Measurements from ENCODE around the gene VASH2.

The VASH2 gene

DNA sequence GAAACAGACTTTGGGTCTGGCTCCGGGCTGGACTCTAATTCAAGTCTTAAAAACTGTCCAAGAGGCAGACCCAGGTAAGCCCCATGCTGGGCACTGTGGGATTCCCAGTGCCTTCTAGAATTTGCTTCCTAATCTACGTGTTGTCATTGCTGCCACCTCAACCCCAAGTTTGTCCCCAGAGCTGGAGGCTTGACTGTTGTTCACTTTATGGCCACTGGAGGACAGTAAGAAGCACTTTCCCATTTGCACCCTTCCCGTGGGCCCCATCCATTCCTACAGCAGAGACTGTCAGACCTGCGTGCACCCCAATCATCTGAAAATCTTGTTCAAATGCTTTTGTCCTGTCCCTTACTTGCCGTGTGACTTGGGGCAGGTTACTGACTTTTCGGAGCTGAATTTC is 29.4 kb upstream of the VASH2 start:
- TF ChIP-seq, protein P1, sequence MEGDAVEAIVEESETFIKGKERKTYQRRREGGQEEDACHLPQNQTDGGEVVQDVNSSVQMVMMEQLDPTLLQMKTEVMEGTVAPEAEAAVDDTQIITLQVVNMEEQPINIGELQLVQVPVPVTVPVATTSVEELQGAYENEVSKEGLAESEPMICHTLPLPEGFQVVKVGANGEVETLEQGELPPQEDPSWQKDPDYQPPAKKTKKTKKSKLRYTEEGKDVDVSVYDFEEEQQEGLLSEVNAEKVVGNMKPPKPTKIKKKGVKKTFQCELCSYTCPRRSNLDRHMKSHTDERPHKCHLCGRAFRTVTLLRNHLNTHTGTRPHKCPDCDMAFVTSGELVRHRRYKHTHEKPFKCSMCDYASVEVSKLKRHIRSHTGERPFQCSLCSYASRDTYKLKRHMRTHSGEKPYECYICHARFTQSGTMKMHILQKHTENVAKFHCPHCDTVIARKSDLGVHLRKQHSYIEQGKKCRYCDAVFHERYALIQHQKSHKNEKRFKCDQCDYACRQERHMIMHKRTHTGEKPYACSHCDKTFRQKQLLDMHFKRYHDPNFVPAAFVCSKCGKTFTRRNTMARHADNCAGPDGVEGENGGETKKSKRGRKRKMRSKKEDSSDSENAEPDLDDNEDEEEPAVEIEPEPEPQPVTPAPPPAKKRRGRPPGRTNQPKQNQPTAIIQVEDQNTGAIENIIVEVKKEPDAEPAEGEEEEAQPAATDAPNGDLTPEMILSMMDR (IDR thresholded peaks at IDR 0.05; ENCODE audit: borderline replicate concordance, insufficient read depth, low read depth, low read length) = peak; percentile 65
- no peak overlapping the region for H3K4me3 ChIP-seq (ENCODE audit: low read depth, low read length)

DNA sequence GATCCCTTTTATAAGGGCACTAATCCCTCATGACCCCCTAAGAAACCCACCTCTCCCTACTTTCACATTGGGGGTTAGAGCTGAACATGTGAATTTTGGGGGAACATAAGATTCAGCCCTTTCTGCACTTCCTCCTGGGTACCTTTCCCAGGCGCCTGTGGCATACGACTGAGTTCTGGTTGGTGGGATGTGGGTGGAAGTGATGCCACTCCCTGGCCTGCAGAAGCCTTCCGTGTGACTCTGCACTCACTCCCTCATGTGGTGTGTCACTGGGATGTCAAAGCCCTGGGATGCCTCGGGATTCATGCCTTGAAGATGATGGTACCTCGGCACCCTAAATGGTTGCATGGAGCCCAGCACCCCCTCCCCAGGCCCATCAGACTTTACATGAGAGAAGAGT is 28.3 kb upstream of the VASH2 start:
- no peak overlapping the region for H3K4me3 ChIP-seq (ENCODE audit: low read depth, low read length)
- TF ChIP-seq, protein P1 (IDR thresholded peaks at IDR 0.05; ENCODE audit: borderline replicate concordance, insufficient read depth, low read depth, low read length) = no peak

DNA sequence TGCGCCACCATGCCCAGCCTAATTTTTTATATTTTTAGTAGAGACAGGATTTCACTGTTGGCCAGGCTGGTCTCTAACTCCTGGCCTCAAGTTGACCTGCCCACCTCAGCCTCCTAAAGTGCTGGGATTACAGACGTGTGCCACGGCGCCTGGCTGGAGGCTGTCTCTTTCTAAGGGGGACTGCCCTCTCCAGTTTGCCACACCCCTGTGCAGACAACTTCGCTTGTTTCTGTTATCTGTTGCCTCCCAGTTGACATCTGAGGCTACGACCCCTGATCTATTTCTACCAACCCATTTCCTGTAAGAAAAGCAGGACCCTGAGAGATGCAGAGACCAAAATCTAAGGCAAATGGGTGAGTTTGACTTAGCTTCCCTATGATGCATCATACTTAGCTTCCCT is 24.0 kb upstream of the VASH2 start:
- no peak overlapping the region for H3K4me3 ChIP-seq (ENCODE audit: low read depth, low read length)
- TF ChIP-seq, protein P1 (IDR thresholded peaks at IDR 0.05; ENCODE audit: borderline replicate concordance, insufficient read depth, low read depth, low read length) = no peak

DNA sequence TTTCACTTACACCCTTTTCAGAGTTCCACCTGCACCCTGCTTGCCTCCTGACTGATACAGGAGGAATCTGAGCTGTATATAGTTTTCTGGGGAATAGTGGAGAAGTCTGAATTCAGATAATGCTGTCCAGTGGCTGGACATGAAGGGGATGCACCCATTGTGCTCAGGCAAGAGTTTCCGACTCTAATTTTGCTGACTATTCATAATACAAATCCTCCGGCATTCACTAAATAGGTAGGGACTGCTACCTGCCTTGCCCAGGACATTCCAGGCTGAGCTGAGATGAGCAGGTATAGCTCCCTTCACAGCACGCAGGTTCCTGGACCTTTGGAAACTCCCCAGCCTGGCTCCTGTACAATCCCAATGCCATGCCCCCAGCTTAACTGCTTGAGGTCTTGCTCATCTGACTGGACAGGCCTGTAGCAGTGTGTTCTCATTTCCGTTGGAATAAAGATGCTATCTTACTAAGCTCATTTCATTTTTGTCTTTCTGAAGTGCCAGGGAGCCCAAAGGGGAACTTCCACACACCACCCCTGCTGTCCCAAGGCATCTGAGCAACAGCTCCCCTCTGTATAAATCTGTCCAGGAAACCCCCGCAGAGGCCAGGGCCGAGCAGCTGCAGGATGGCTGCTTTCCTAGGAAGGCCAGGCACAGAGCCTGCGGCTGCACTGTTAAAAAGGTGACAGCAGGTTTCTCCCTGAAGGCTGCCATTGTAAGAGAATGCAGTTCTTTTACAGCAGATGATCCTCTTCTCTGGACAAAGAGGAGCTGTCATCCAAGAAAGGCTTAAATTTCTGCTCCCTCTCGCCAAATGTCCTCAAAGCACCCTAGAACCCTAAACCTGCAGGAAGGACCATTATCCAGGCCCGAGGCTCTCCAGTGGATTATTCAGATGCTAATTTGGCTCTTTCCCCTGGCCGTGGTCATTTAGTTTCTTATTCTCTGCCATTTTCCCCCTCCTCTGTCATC is 21.7 kb upstream of the VASH2 start:
- TF ChIP-seq, protein P1 (IDR thresholded peaks at IDR 0.05; ENCODE audit: borderline replicate concordance, insufficient read depth, low read depth, low read length) = no peak
- H3K4me3 ChIP-seq (ENCODE audit: low read depth, low read length) = no peak overlapping the region

DNA sequence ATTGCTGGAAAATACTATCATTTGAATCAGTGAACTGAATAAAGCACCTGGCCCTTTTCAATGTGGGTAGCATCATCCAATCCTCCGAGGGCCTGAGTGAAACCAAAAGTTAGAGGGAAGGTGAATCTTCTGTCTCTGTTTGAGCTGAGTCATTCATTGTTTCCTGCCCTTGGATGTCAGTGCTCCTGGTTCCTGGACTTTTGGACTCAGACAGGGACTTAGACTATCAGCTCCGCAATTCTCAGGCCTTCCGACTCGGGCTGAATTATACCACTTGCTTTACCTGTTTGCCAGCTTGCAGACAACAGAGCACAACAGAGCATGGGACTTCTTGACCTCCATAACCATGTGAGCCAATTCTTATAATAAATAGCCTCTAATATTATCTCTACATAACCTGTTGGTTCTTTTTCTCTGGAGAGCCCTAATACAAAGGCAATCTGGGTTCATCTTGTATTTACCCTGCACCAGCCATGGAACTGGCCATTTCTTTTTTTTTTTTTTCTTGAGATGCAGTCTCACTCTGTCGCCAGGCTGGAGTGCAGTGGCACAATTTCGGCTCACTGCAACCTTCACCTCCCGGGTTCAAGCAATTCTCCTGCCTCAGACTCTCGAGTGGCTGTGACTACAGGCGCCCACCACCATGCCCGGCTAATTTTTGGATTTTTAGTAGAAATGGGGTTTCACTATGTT is 19.2 kb upstream of the VASH2 start:
- H3K4me3 ChIP-seq (ENCODE audit: low read depth, low read length) = no peak overlapping the region

DNA sequence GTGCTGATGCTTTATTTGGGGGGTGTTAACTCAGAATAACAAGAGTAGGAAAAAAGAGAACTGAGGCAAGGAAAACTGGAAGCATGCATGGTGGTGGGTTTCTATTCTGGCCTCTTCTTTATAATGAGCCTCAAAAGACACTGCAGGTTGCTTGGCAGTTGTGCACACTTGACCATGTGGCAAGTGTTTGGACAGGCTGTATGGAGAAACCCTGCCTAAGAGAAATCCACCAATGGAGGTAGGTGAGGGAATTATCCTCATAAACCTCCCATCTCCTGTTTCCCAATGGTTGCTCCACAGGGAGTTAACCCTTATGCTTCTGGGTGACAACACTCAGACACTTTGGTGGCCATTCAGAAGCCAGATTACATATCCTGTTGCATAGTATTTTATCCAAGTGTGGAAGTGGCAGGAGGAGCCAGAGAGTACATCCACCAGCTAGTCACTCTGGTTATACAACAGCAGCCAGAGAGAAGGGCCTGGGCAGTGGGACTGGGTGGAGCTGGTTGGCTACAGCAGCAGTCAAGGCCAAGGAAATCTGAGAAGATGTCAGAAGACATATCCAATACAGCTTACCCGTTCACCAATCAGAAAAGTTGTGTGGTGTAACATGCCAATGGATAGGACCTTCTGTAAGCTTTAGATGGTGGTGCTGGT is 16.4 kb upstream of the VASH2 start:
- no peak overlapping the region for H3K4me3 ChIP-seq (ENCODE audit: low read depth, low read length)
- TF ChIP-seq, protein P1 (IDR thresholded peaks at IDR 0.05; ENCODE audit: borderline replicate concordance, insufficient read depth, low read depth, low read length) = no peak

More for the DNA sequence above, 19.2 kb upstream of the VASH2 start:
- TF ChIP-seq, protein P1 (IDR thresholded peaks at IDR 0.05; ENCODE audit: borderline replicate concordance, insufficient read depth, low read depth, low read length) = no peak

Measured in GM12875 (cell line).